Measurements from ENCODE around the gene SOX18.

SOX18 gene

DNA sequence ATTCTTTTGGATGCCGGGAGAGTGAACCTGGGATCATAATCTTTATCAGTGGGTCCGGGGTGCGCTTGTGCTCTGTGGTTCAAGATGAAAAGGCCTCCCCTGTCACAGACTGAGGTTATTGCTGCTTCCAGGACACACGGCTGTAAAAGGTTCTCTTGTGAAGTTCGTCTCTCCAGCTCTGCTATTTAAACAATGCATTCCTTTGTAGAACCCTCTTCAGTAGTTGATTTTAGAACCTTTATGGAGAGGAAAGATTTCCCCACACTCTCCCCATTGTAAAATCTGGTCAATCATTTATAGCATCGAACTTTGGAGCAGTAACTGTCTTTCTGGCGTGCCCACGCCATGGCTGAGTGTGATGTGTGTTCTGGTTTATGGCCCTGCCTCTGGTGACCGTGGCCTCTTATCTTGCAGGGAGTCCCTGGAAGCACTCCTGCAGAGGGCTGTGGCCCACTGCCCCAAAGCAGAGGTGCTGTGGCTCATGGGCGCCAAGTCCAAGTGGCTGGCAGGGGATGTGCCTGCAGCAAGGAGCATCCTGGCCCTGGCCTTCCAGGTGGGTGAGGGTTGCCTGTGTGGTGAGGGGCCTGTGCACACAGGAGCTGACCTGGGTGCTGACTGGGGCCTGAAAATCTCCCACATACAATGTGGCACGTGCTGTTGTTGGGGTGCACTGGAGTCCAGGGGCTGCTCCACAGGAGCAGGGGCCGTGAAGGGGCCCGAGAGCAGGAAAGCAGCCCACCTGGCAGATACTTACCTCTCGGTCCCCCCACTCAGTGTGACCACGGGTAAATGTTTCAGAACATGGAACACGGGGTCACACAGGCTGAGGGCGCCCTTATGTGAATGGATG is 25.1 kb downstream of the SOX18 start:
- TF ChIP-seq SIN3A (IDR thresholded peaks at IDR 0.05; ENCODE audit: borderline replicate concordance, insufficient read depth, low read length) (no peak), FOXP2 (optimal IDR thresholded peaks at IDR 0.05; ENCODE audit: borderline replicate concordance, extremely low read depth, extremely low read length, insufficient read depth) (no peak), TAF1 (IDR thresholded peaks at IDR 0.05; ENCODE audit: borderline replicate concordance, insufficient read depth, low read length) (no peak), POLR2AphosphoS5 (IDR thresholded peaks at IDR 0.05; ENCODE audit: low read depth, low read length) (no peak)
- TF ChIP-seq, protein P1, sequence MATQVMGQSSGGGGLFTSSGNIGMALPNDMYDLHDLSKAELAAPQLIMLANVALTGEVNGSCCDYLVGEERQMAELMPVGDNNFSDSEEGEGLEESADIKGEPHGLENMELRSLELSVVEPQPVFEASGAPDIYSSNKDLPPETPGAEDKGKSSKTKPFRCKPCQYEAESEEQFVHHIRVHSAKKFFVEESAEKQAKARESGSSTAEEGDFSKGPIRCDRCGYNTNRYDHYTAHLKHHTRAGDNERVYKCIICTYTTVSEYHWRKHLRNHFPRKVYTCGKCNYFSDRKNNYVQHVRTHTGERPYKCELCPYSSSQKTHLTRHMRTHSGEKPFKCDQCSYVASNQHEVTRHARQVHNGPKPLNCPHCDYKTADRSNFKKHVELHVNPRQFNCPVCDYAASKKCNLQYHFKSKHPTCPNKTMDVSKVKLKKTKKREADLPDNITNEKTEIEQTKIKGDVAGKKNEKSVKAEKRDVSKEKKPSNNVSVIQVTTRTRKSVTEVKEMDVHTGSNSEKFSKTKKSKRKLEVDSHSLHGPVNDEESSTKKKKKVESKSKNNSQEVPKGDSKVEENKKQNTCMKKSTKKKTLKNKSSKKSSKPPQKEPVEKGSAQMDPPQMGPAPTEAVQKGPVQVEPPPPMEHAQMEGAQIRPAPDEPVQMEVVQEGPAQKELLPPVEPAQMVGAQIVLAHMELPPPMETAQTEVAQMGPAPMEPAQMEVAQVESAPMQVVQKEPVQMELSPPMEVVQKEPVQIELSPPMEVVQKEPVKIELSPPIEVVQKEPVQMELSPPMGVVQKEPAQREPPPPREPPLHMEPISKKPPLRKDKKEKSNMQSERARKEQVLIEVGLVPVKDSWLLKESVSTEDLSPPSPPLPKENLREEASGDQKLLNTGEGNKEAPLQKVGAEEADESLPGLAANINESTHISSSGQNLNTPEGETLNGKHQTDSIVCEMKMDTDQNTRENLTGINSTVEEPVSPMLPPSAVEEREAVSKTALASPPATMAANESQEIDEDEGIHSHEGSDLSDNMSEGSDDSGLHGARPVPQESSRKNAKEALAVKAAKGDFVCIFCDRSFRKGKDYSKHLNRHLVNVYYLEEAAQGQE (IDR thresholded peaks at IDR 0.05; ENCODE audit: insufficient read depth in 1 of 2, low read depth in 2 of 2, low read length in 2 of 2): no peak

- TF ChIP-seq POLR2AphosphoS5 (IDR thresholded peaks at IDR 0.05; ENCODE audit: low read depth, low read length) (no peak), SIN3A (IDR thresholded peaks at IDR 0.05; ENCODE audit: borderline replicate concordance, insufficient read depth, low read length) (no peak), FOXP2 (optimal IDR thresholded peaks at IDR 0.05; ENCODE audit: borderline replicate concordance, extremely low read depth, extremely low read length, insufficient read depth) (no peak), TAF1 (IDR thresholded peaks at IDR 0.05; ENCODE audit: borderline replicate concordance, insufficient read depth, low read length) (no peak)
- TF ChIP-seq, protein P1 (IDR thresholded peaks at IDR 0.05; ENCODE audit: insufficient read depth in 1 of 2, low read depth in 2 of 2, low read length in 2 of 2): no peak
Measured at GRCh38 chr20:64023361-64024140, 25.9 kb downstream of the SOX18 start.

DNA sequence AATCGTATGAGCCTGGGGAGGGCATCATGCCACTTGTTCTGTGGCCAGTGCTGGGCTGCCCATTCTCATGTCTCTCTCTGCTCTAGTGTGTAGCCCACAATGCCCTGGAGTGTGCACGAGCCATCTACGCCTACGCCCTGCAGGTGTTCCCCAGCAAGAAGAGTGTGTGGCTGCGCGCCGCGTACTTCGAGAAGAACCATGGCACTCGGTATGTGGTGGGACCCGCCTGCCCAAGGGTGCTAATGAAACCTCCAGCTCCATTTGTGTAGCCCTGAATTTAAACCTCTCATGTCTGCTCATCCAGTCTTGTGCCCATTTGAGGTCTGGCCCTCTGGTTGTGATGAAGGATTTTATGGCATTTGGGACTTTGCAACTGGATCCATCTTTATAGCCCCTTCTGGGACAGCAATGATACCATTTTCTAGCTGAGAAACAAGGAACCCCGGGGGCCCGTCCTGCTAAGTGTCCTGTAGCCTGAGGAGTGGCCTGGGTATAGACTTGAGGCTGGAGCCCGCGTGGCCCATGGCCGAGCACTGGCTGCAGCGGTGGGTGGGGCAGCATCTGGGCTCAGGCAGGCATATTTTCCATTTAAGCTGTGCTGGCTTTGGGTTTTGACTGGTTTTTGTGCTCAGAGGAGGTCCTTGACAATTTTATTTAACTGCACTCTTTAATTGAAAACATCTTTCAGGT is 26.6 kb downstream of the SOX18 start:
- TF ChIP-seq TAF1 (IDR thresholded peaks at IDR 0.05; ENCODE audit: borderline replicate concordance, insufficient read depth, low read length) (no peak), FOXP2 (optimal IDR thresholded peaks at IDR 0.05; ENCODE audit: borderline replicate concordance, extremely low read depth, extremely low read length, insufficient read depth) (no peak), SIN3A (IDR thresholded peaks at IDR 0.05; ENCODE audit: borderline replicate concordance, insufficient read depth, low read length) (no peak), POLR2AphosphoS5 (IDR thresholded peaks at IDR 0.05; ENCODE audit: low read depth, low read length) (no peak)
- TF ChIP-seq, protein P1 (IDR thresholded peaks at IDR 0.05; ENCODE audit: insufficient read depth in 1 of 2, low read depth in 2 of 2, low read length in 2 of 2): no peak

DNA sequence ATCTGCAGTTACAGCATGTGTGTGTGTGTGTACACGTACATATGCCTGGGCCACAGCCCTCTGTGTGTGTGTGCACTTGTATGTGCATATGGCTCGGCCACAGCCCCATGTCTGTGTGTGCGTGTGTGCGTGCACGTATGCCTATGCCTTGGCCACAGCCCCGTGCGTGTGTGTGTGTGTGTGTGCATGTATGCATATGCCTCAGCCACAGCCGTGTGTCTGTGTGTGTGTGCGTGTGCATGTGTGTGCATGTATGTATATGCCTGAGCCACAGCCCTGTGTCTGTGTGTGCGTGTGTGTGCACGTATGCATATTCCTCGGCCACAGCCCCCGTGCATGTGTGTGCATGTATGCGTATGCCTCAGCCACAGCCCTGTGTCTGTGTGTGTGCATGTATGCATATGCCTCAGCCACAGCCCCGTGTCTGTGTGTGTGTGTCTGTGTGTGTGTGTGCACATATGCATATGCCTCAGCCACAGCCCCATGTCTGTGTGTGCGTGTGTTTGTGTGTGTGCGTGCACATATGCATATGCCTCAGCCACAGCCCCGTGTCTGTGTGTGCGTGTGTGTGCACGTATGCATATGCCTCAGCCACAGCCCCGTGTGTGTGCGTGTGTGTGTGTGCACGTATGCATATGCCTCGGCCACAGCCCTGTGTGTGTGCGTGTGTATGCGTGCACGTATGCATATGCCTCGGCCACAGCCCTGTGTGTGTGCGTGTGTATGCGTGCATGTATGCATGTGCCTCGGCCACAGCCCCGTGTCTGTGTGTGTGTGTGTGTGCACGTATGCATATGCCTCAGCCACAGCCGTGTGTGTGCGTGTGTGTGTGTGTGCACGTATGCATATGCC is 28.1 kb downstream of the SOX18 start:
- TF ChIP-seq SIN3A (IDR thresholded peaks at IDR 0.05; ENCODE audit: borderline replicate concordance, insufficient read depth, low read length) (no peak), POLR2AphosphoS5 (IDR thresholded peaks at IDR 0.05; ENCODE audit: low read depth, low read length) (no peak), TAF1 (IDR thresholded peaks at IDR 0.05; ENCODE audit: borderline replicate concordance, insufficient read depth, low read length) (no peak), FOXP2 (optimal IDR thresholded peaks at IDR 0.05; ENCODE audit: borderline replicate concordance, extremely low read depth, extremely low read length, insufficient read depth) (no peak)
- TF ChIP-seq, protein P1 (IDR thresholded peaks at IDR 0.05; ENCODE audit: insufficient read depth in 1 of 2, low read depth in 2 of 2, low read length in 2 of 2): no peak
